ENCODE results near the gene SWAP70. TPM values are rescaled to one million over a fixed set of nuclear protein-coding genes. Genes with fewer than 3 reads are reported as not detected.

Gene SWAP70
- total and polyA plus RNA-seq, 2 experiments from 2014 or later = 30.3 to 33.3 TPM

DNA sequence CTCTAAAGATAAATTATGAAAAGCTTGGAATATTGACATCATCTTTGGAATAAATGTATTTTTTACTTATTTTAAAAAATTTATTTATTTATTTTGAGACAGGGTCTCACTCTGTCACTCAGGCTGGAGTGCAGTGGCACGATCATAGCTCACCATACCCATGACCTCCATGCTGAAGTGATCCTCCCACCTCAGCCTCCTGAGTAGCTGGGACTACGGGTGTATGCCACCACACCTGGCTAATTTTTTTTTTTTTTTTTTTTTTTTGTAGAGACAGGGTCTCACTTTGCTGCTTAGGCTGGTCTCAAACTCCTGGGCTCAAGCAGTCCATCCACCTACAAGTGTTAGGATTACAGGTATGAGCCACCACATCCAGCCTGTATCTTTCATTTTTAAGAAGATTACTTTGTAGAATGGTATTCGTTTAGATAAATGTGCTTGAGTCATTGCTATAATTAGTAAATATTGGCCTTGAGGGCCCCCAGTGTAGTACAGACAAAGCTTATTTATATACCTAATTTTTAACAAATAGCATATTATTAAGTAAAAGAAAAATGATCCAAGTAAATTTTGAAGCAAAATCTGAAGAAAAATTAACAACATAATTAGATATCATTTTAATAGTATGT lies 8.5 kb downstream of the SWAP70 start:
- Mint-ChIP-seq H3K9me3 (no peaks in the 10 kb centered on the region; the same call in 2 of the 3 replicates), H3K27ac (no peak overlapping the region), H3K27me3 (ENCODE audit: insufficient read depth, low read depth, poor library complexity) (peaks cover 6% of the 10 kb centered on the region), H3K4me3 (no peak overlapping the region), H3K4me1 (peaks cover 21% of the 10 kb centered on the region), H3K36me3 (ENCODE audit: low read depth) (peaks cover 13% of the 10 kb centered on the region; the same call in 2 of the 3 replicates)
- peaks cover 4% of the 10 kb centered on the region; the same call in 1 of the 2 replicates for H4K20me1 ChIP-seq (replicated peaks; ENCODE audit: insufficient read depth)
- no peaks in the 10 kb centered on the region for H3F3A ChIP-seq (replicated peaks; ENCODE audit: low read depth)
- ATAC-seq (no peak), DNase-seq (ENCODE audit: low spot score) (no peak)
- TF ChIP-seq STAT1 (IDR thresholded peaks at IDR 0.05; ENCODE audit: unreplicated experiment) = no peak
- TF ChIP-seq ZNF462 (CRISPR knock-in tag; IDR thresholded peaks at IDR 0.05) = no peak
- TF ChIP-seq, protein P1, sequence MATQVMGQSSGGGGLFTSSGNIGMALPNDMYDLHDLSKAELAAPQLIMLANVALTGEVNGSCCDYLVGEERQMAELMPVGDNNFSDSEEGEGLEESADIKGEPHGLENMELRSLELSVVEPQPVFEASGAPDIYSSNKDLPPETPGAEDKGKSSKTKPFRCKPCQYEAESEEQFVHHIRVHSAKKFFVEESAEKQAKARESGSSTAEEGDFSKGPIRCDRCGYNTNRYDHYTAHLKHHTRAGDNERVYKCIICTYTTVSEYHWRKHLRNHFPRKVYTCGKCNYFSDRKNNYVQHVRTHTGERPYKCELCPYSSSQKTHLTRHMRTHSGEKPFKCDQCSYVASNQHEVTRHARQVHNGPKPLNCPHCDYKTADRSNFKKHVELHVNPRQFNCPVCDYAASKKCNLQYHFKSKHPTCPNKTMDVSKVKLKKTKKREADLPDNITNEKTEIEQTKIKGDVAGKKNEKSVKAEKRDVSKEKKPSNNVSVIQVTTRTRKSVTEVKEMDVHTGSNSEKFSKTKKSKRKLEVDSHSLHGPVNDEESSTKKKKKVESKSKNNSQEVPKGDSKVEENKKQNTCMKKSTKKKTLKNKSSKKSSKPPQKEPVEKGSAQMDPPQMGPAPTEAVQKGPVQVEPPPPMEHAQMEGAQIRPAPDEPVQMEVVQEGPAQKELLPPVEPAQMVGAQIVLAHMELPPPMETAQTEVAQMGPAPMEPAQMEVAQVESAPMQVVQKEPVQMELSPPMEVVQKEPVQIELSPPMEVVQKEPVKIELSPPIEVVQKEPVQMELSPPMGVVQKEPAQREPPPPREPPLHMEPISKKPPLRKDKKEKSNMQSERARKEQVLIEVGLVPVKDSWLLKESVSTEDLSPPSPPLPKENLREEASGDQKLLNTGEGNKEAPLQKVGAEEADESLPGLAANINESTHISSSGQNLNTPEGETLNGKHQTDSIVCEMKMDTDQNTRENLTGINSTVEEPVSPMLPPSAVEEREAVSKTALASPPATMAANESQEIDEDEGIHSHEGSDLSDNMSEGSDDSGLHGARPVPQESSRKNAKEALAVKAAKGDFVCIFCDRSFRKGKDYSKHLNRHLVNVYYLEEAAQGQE (IDR thresholded peaks at IDR 0.05; ENCODE audit: unreplicated experiment) = no peak
- no peak for TF ChIP-seq ZNF114 (CRISPR knock-in tag; IDR thresholded peaks at IDR 0.05)
- no peak for TF ChIP-seq NANOG (IDR thresholded peaks at IDR 0.05; ENCODE audit: borderline replicate concordance)
- TF ChIP-seq POLR2AphosphoS5 (IDR thresholded peaks at IDR 0.05; ENCODE audit: low read depth) = no peak
- no peak for TF ChIP-seq EZH2 (IDR thresholded peaks at IDR 0.05; ENCODE audit: low read depth, unreplicated experiment)
- TF ChIP-seq, protein P2, sequence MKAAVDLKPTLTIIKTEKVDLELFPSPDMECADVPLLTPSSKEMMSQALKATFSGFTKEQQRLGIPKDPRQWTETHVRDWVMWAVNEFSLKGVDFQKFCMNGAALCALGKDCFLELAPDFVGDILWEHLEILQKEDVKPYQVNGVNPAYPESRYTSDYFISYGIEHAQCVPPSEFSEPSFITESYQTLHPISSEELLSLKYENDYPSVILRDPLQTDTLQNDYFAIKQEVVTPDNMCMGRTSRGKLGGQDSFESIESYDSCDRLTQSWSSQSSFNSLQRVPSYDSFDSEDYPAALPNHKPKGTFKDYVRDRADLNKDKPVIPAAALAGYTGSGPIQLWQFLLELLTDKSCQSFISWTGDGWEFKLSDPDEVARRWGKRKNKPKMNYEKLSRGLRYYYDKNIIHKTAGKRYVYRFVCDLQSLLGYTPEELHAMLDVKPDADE (IDR thresholded peaks at IDR 0.05) = no peak
- TF ChIP-seq CREB1 (CRISPR knock-in tag; IDR thresholded peaks at IDR 0.05; ENCODE audit: low read depth) = no peak
- TF ChIP-seq ZNF331 (CRISPR knock-in tag; IDR thresholded peaks at IDR 0.05; ENCODE audit: low read depth) = no peak
- TF ChIP-seq, protein P3, sequence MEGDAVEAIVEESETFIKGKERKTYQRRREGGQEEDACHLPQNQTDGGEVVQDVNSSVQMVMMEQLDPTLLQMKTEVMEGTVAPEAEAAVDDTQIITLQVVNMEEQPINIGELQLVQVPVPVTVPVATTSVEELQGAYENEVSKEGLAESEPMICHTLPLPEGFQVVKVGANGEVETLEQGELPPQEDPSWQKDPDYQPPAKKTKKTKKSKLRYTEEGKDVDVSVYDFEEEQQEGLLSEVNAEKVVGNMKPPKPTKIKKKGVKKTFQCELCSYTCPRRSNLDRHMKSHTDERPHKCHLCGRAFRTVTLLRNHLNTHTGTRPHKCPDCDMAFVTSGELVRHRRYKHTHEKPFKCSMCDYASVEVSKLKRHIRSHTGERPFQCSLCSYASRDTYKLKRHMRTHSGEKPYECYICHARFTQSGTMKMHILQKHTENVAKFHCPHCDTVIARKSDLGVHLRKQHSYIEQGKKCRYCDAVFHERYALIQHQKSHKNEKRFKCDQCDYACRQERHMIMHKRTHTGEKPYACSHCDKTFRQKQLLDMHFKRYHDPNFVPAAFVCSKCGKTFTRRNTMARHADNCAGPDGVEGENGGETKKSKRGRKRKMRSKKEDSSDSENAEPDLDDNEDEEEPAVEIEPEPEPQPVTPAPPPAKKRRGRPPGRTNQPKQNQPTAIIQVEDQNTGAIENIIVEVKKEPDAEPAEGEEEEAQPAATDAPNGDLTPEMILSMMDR (conservative IDR thresholded peaks at IDR 0.05; ENCODE audit: low read depth in 2 of 2) = no peak
- no peak for TF ChIP-seq JUNB (IDR thresholded peaks at IDR 0.05; ENCODE audit: unreplicated experiment)
- no peak overlapping the region for H3K4me3 ChIP-seq
- no peaks in the 10 kb centered on the region for H3K9me2 ChIP-seq (ENCODE audit: insufficient read depth)
- H3K4me1 ChIP-seq (ENCODE audit: insufficient read depth) = peaks cover 25% of the 10 kb centered on the region
- no peaks in the 10 kb centered on the region for H3K27me3 ChIP-seq (ENCODE audit: insufficient read depth)
- H3K27ac ChIP-seq (ENCODE audit: low read depth) = no peak overlapping the region
- no peak overlapping the region for H2AFZ ChIP-seq
- no peaks in the 10 kb centered on the region for H3K36me3 ChIP-seq (ENCODE audit: insufficient read depth)
- H3K4me2 ChIP-seq = no peak overlapping the region
- H3K79me2 ChIP-seq (replicated peaks; ENCODE audit: insufficient read depth) = peaks cover 71% of the 10 kb centered on the region
